ENCODE measurements around the gene INA. TPM values are rescaled to one million over a fixed set of nuclear protein-coding genes. Genes with fewer than 3 reads are reported as not detected.

Gene INA
- total RNA-seq, 1 experiment from 2014 or later = not detected

GRCh38 chr10:103310197-103310596, 33.3 kb downstream of the INA start (continued):
- no peak for TF ChIP-seq REST (IDR thresholded peaks at IDR 0.05; ENCODE audit: low read depth)
- TF ChIP-seq YY1 (IDR thresholded peaks at IDR 0.05; ENCODE audit: extremely low read depth, insufficient replicate concordance, low read depth, low read length) = no peak

- no peak overlapping the region for H2AFZ ChIP-seq (ENCODE audit: low read depth, low read length, poor library complexity, severe bottlenecking)
- H3K9ac ChIP-seq (ENCODE audit: low read length) = no peak overlapping the region
- CTCF ChIA-PET = interaction anchor here (0.9 kb wide), 1 partner anchor 18 kb away, joined by 3 read pairs; no protein-coding TSS in a partner anchor
- ATAC-seq (no peak), DNase-seq (ENCODE audit: low read depth, low spot score) (no peak)
- POLR2A ChIA-PET = no interaction called here
- no peaks in the 10 kb centered on the region for H3K9me3 ChIP-seq (ENCODE audit: control insufficient read depth in 1 of 2, insufficient read depth in 1 of 2, low read depth in 1 of 2, low read length in 2 of 2)
- H3K4me1 ChIP-seq (ENCODE audit: control insufficient read depth in 1 of 2, insufficient read depth in 2 of 2, low read length in 2 of 2) = no peaks in the 10 kb centered on the region
- H3K9me2 ChIP-seq (ENCODE audit: insufficient read depth) = no peaks in the 10 kb centered on the region
- intact Hi-C loops (cut with micrococcal nuclease) = no loop called here
- RAD21 ChIA-PET (ENCODE audit: low non-redundant PET in 1 of 2, low total read pairs in 2 of 2, uncharacterized antibody in 2 of 2, unreplicated experiment in 2 of 2) = no interaction called here
- no peak overlapping the region for H3K4me3 ChIP-seq (replicated peaks in 1 of 2; ENCODE audit: low read depth in 1 of 2, low read length in 2 of 2)
- H3K4me2 ChIP-seq (ENCODE audit: low read length) = no peak overlapping the region
- no peak overlapping the region for H3K27ac ChIP-seq (ENCODE audit: low read depth, low read length)
- peaks cover 37 to 44% of the 10 kb centered on the region in 2 experiments for H3K36me3 ChIP-seq (ENCODE audit: control insufficient read depth in 1 of 2, insufficient read depth in 2 of 2, low read length in 2 of 2)
- no TSS peak for BruUV-seq (replicated peaks)
- no peaks in the 10 kb centered on the region for H3K27me3 ChIP-seq (ENCODE audit: insufficient read depth, low read length)
- no peaks in the 10 kb centered on the region; the same call in 1 of the 2 replicates for H4K20me1 ChIP-seq (ENCODE audit: insufficient read depth)
- peaks cover 11% of the 10 kb centered on the region; the same call in 1 of the 2 replicates for H3K79me2 ChIP-seq (ENCODE audit: insufficient read depth, low read length)
- TF ChIP-seq ATF3 (IDR thresholded peaks at IDR 0.05) (no peak), JUND (IDR thresholded peaks at IDR 0.05) (no peak), EZH2 (IDR thresholded peaks at IDR 0.05) (no peak), FOSL1 (IDR thresholded peaks at IDR 0.05; ENCODE audit: low read depth) (no peak), MAX (IDR thresholded peaks at IDR 0.05) (no peak), YY1 (IDR thresholded peaks at IDR 0.05; ENCODE audit: extremely low read depth, insufficient replicate concordance, low read depth, low read length) (no peak), CTCF (IDR thresholded peaks at IDR 0.05 in 2 of 3, conservative IDR thresholded peaks at IDR 0.05 in 1 of 3; ENCODE audit: borderline replicate concordance in 1 of 3, insufficient read depth in 1 of 3, low read depth in 2 of 3, low read length in 2 of 3) (no peak), SIN3A (IDR thresholded peaks at IDR 0.05; ENCODE audit: low read depth) (no peak), REST (IDR thresholded peaks at IDR 0.05; ENCODE audit: low read depth) (no peak), EZH2phosphoT487 (IDR thresholded peaks at IDR 0.05; ENCODE audit: borderline replicate concordance) (no peak), ZBTB33 (IDR thresholded peaks at IDR 0.05; ENCODE audit: extremely low read depth, insufficient replicate concordance, low read length) (no peak)
Observed at GRCh38 chr10:103316087-103316486, 39.1 kb downstream of the INA start.

Data from HCT116 (cell line).